Measurements from ENCODE around the gene SLC13A5. TPM values are rescaled to one million over a fixed set of nuclear protein-coding genes. Genes with fewer than 3 reads are reported as not detected.

The SLC13A5 gene
- total RNA-seq, 6 donors from 2014 or later = 0.09 to 0.27 TPM; not detected in 4

- peak; percentile 44 to 89 for DNase-seq
- Histone ChIP-seq H3K27ac (peak overlapping the region; percentile 74 to 92 (median 89)), H3K9me3 (no peaks in the 10 kb centered on the region), H3K4me3 (peak overlapping the region; percentile 66 to 95 (median 81)), H3K4me1 (peaks cover 17 to 49% (median 30%) of the 10 kb centered on the region in 4 donors), H3K27me3 (no peaks in the 10 kb centered on the region), H3K36me3 (peaks cover 0 to 23% (median 11%) of the 10 kb centered on the region in 4 donors)
- WGBS, 2 donors = 2% methylated on average over 26 of the region's 67 CpGs; no CpG with 5 or more reads in 1 of the 2 donors
- ATAC-seq (ENCODE audit: low FRiP score in 2 of 2) = peak; percentile 72 to 75
- TF ChIP-seq POLR2AphosphoS5 (IDR thresholded peaks at IDR 0.05) (no peak), EP300 (IDR thresholded peaks at IDR 0.05) (no peak), CTCF (IDR thresholded peaks at IDR 0.05) (no peak), POLR2A (IDR thresholded peaks at IDR 0.05) (no peak)
Observed at GRCh38 chr17:6639586-6640535, 73.3 kb downstream of the SLC13A5 start.

- TF ChIP-seq POLR2AphosphoS5 (IDR thresholded peaks at IDR 0.05) (no peak), EP300 (IDR thresholded peaks at IDR 0.05) (no peak), CTCF (IDR thresholded peaks at IDR 0.05) (no peak), POLR2A (IDR thresholded peaks at IDR 0.05) (no peak)
- WGBS, 2 donors = 42 to 58% methylated on average over 12 to 14 of the region's 15 CpGs
- peak overlapping the region; percentile 66 to 95 (median 81) for H3K4me3 ChIP-seq
- H3K27ac ChIP-seq = peak overlapping the region in 1 of 4 donors; percentile 87
- H3K36me3 ChIP-seq = peaks cover 0 to 23% (median 12%) of the 10 kb centered on the region in 4 donors
- no peaks in the 10 kb centered on the region for H3K9me3 ChIP-seq
- H3K27me3 ChIP-seq = no peaks in the 10 kb centered on the region
- no peak for ATAC-seq (ENCODE audit: low FRiP score in 2 of 2)
- peaks cover 17 to 49% (median 30%) of the 10 kb centered on the region in 4 donors for H3K4me1 ChIP-seq
- DNase-seq = peak in 1 of 2 donors; percentile 51
Observed at GRCh38 chr17:6639014-6639585, 74.1 kb downstream of the SLC13A5 start.

GRCh38 chr17:6638046-6638908 is 74.9 kb downstream of the SLC13A5 start:
- no peaks in the 10 kb centered on the region for H3K27me3 ChIP-seq
- H3K36me3 ChIP-seq = peaks cover 0 to 23% (median 13%) of the 10 kb centered on the region in 4 donors
- DNase-seq (peak in 1 of 2 donors; percentile 63), ATAC-seq (ENCODE audit: low FRiP score in 2 of 2) (no peak)
- peaks cover 17 to 44% (median 30%) of the 10 kb centered on the region in 4 donors for H3K4me1 ChIP-seq
- no peak overlapping the region for H3K27ac ChIP-seq
- no peak overlapping the region for H3K4me3 ChIP-seq
- TF ChIP-seq POLR2AphosphoS5 (IDR thresholded peaks at IDR 0.05) = no peak
- no peak for TF ChIP-seq POLR2A (IDR thresholded peaks at IDR 0.05)
- no peak for TF ChIP-seq EP300 (IDR thresholded peaks at IDR 0.05)
- no peak for TF ChIP-seq CTCF (IDR thresholded peaks at IDR 0.05)
- WGBS, 2 donors = 77 to 81% methylated on average over 18 to 22 of the region's 24 CpGs
- no peaks in the 10 kb centered on the region for H3K9me3 ChIP-seq

- Histone ChIP-seq H3K27me3 (no peaks in the 10 kb centered on the region), H3K9me3 (no peaks in the 10 kb centered on the region), H3K4me1 (peaks cover 17 to 37% (median 24%) of the 10 kb centered on the region in 4 donors), H3K27ac (no peak overlapping the region), H3K36me3 (peaks cover 0 to 23% (median 16%) of the 10 kb centered on the region in 4 donors), H3K4me3 (no peak overlapping the region)
- DNase-seq (peak in 1 of 2 donors; percentile 22), ATAC-seq (ENCODE audit: low FRiP score in 2 of 2) (no peak)
- whole genome bisulfite sequencing, 2 donors = 83 to 94% methylated on average over 4 to 5 of the region's 6 CpGs
- no peak for TF ChIP-seq EP300 (IDR thresholded peaks at IDR 0.05)
- no peak for TF ChIP-seq POLR2AphosphoS5 (IDR thresholded peaks at IDR 0.05)
- TF ChIP-seq POLR2A (IDR thresholded peaks at IDR 0.05) = no peak
- no peak for TF ChIP-seq CTCF (IDR thresholded peaks at IDR 0.05)
Observed at GRCh38 chr17:6637458-6637840, 75.7 kb downstream of the SLC13A5 start.
